ENCODE measurements around the gene MS4A6A. TPM values are rescaled to one million over a fixed set of nuclear protein-coding genes. Genes with fewer than 3 reads are reported as not detected.
"Not testable (repeated sequence)": the region's sequence is repeated elsewhere in the genome, so short reads cannot be mapped to it uniquely, and the experiment has no call there.

MS4A6A gene
- polyA plus RNA-seq, 4 donors = 7.6 to 74.3 (median 59.4) TPM

DNA sequence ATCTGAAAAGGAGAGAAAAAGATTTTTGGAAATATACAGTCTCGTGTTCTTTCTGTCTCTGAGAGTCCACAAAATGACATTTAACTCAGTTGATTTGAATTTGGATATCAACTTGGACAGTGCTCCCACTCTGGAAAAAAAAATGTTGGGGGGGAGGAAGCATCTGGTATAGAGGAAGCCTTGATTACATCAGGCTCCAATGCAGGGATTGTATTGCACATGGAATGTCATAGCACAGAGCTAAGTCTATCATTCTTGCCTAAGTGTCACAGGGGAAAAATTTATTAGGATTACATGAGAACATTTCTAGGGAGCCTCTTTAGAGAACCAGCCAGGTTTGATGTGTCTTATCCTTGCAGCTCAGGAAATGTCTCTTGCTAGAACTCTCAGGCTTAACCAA is 23.0 kb downstream of the MS4A6A start:
- 41 to 58% (median 55%) methylated on average over 1 of the region's 1 CpG for WGBS, 3 donors
- FAIRE-seq (no peak), DNase-seq (no peak)
- H3K9me3 ChIP-seq (ENCODE audit: control insufficient read depth in 2 of 2, insufficient read depth in 1 of 2, low read depth in 1 of 2, low read length in 1 of 2) = peaks cover 0 to 4% of the 10 kb centered on the region in 2 donors
- H3K4me1 ChIP-seq (ENCODE audit: control insufficient read depth in 3 of 3, insufficient read depth in 2 of 3, low read depth in 1 of 3, low read length in 2 of 3) = no peaks in the 10 kb centered on the region
- H3K27ac ChIP-seq (ENCODE audit: low read depth in 1 of 3, low read length in 2 of 3) = no peak overlapping the region
- no peaks in the 10 kb centered on the region for H3K27me3 ChIP-seq (ENCODE audit: control insufficient read depth in 3 of 3, insufficient read depth in 3 of 3, low read length in 3 of 3)
- H3K36me3 ChIP-seq (ENCODE audit: control insufficient read depth in 3 of 3, insufficient read depth in 2 of 3, low read depth in 1 of 3, low read length in 3 of 3) = no peaks in the 10 kb centered on the region
- H3K4me3 ChIP-seq (ENCODE audit: low read depth in 1 of 3, low read length in 3 of 3) = no peak overlapping the region

DNA sequence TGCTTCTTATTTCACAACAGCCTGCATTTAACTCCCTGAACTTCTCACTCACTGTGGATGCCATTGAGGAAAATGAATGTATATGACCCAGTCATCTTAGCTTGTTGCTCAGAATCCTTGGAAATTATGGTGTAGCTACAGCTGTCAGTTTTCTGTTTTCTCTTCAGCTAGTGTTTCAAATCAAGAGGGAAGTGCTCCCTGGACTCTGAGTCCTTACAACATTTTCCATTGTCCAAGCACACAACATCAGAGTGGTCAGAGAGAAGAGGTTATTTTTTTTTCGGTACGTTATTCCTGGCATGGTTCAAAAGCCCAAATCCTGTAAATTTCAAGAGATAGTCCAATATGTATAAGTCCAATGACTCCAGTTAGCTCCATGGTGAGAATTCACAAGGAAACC is 23.6 kb downstream of the MS4A6A start:
- DNase-seq (no peak), FAIRE-seq (no peak)
- Histone ChIP-seq H3K4me3 (ENCODE audit: low read depth in 1 of 3, low read length in 3 of 3) (no peak overlapping the region), H3K9me3 (ENCODE audit: control insufficient read depth in 2 of 2, insufficient read depth in 1 of 2, low read depth in 1 of 2, low read length in 1 of 2) (peaks cover 0 to 4% of the 10 kb centered on the region in 2 donors), H3K36me3 (ENCODE audit: control insufficient read depth in 3 of 3, insufficient read depth in 2 of 3, low read depth in 1 of 3, low read length in 3 of 3) (no peaks in the 10 kb centered on the region), H3K4me1 (ENCODE audit: control insufficient read depth in 3 of 3, insufficient read depth in 2 of 3, low read depth in 1 of 3, low read length in 2 of 3) (no peaks in the 10 kb centered on the region), H3K27ac (ENCODE audit: low read depth in 1 of 3, low read length in 2 of 3) (no peak overlapping the region), H3K27me3 (ENCODE audit: control insufficient read depth in 3 of 3, insufficient read depth in 3 of 3, low read length in 3 of 3) (no peaks in the 10 kb centered on the region)
- 40 to 60% (median 42%) methylated on average over 2 of the region's 2 CpGs for WGBS, 3 donors

DNA sequence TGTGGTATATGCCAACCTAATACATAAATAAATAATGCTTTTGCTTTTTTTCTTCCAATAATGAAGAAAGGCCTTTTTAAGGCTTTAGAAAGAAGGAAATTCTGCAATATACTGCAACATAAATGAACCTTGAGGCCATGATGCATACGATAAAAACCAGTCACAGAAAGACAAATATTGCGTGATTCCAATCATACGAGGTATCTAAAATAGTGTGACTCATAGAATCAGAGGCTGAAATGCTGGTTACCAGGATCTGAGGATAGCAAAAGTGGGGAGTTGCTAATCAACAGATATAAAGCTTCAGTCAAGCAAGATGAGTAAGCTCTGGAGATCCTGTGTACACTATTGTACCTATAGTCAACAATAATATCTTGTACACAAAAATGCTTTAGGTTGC is 24.2 kb downstream of the MS4A6A start:
- Histone ChIP-seq H3K36me3 (ENCODE audit: control insufficient read depth in 3 of 3, insufficient read depth in 2 of 3, low read depth in 1 of 3, low read length in 3 of 3) (no peaks in the 10 kb centered on the region), H3K4me3 (ENCODE audit: low read depth in 1 of 3, low read length in 3 of 3) (no peak overlapping the region), H3K4me1 (ENCODE audit: control insufficient read depth in 3 of 3, insufficient read depth in 2 of 3, low read depth in 1 of 3, low read length in 2 of 3) (no peaks in the 10 kb centered on the region), H3K27ac (ENCODE audit: low read depth in 1 of 3, low read length in 2 of 3) (no peak overlapping the region), H3K27me3 (ENCODE audit: control insufficient read depth in 3 of 3, insufficient read depth in 3 of 3, low read length in 3 of 3) (no peaks in the 10 kb centered on the region), H3K9me3 (ENCODE audit: control insufficient read depth in 2 of 2, insufficient read depth in 1 of 2, low read depth in 1 of 2, low read length in 1 of 2) (peaks cover 0 to 4% of the 10 kb centered on the region in 2 donors)
- DNase-seq (no peak), FAIRE-seq (no peak)
- WGBS, 3 donors = 31 to 58% (median 54%) methylated on average over 3 of the region's 3 CpGs

DNA sequence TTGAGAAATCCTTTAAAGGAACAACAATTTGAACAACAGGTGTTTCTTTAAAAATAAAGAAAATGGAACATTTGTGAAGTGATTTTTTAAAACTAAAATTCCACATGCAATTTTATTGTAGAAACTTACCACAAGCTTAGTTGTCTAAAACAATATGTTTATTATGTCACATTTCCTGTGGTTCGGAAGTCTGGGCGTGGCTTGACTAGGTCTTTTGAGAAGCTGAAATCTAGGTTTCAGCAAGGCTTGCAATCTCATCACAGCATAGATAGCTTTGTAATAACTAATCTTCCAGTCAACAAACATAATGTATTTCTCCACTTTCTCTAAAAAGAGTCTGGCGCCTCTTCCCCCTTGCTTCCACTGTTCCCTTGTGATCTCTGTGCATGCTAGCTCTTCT is 27.0 kb downstream of the MS4A6A start:
- H3K36me3 ChIP-seq (ENCODE audit: control insufficient read depth in 3 of 3, insufficient read depth in 2 of 3, low read depth in 1 of 3, low read length in 3 of 3) = no peaks in the 10 kb centered on the region
- no peak overlapping the region for H3K4me3 ChIP-seq (ENCODE audit: low read depth in 1 of 3, low read length in 3 of 3)
- 79 to 89% (median 81%) methylated on average over 3 of the region's 3 CpGs for WGBS, 3 donors
- FAIRE-seq (no peak), DNase-seq (no peak)
- no peak overlapping the region for H3K27ac ChIP-seq (ENCODE audit: low read depth in 1 of 3, low read length in 2 of 3)
- H3K27me3 ChIP-seq (ENCODE audit: control insufficient read depth in 3 of 3, insufficient read depth in 3 of 3, low read length in 3 of 3) = no peaks in the 10 kb centered on the region
- peaks cover 0 to 4% of the 10 kb centered on the region in 2 donors for H3K9me3 ChIP-seq (ENCODE audit: control insufficient read depth in 2 of 2, insufficient read depth in 1 of 2, low read depth in 1 of 2, low read length in 1 of 2)
- no peaks in the 10 kb centered on the region for H3K4me1 ChIP-seq (ENCODE audit: control insufficient read depth in 3 of 3, insufficient read depth in 2 of 3, low read depth in 1 of 3, low read length in 2 of 3)

DNA sequence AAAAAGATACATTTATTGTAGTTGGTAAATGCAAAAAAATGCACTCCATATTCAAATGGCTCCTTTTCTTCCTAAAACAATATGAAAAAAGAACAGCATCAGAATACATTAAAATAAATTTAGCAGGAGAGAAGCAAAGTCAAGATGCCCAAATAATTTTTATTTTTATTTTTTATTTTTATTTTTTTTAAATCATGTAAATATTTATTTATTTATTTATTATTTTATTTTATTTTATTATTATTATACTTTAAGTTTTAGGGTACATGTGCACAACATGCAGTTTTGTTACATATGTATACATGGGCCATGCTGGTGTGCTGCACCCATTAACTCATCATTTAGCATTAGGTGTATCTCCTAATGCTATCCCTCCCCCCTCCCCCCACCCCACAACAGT is 30.2 kb downstream of the MS4A6A start:
- not testable (repeated sequence) for FAIRE-seq; H3K27me3 ChIP-seq (ENCODE audit: control insufficient read depth in 3 of 3, insufficient read depth in 3 of 3, low read length in 3 of 3); H3K4me3 ChIP-seq (ENCODE audit: low read depth in 1 of 3, low read length in 3 of 3); DNase-seq; H3K27ac ChIP-seq (ENCODE audit: low read depth in 1 of 3, low read length in 2 of 3); H3K9me3 ChIP-seq (ENCODE audit: control insufficient read depth in 2 of 2, insufficient read depth in 1 of 2, low read depth in 1 of 2, low read length in 1 of 2); H3K4me1 ChIP-seq (ENCODE audit: control insufficient read depth in 3 of 3, insufficient read depth in 2 of 3, low read depth in 1 of 3, low read length in 2 of 3); H3K36me3 ChIP-seq (ENCODE audit: control insufficient read depth in 3 of 3, insufficient read depth in 2 of 3, low read depth in 1 of 3, low read length in 3 of 3)

DNA sequence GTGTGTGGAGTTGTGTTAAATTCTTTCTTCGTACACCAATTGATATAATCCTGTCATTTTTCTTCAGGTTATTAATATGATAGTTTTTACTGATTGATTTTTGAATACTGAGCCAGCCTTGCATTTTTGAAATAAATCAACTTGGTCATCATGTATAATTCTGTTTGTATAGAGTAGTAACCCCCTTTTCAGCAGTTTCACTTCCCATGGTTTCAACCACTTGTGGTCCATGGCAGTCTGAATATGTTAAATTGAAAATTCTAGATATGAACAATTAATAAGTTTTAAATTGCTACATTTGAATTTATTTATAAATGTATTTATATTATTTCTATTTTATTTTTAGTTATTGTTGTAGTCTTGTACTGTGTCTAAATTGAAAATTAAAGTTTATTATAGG is 32.6 kb downstream of the MS4A6A start:
- Histone ChIP-seq H3K27ac (ENCODE audit: low read depth in 1 of 3, low read length in 2 of 3) (no peak overlapping the region), H3K27me3 (ENCODE audit: control insufficient read depth in 3 of 3, insufficient read depth in 3 of 3, low read length in 3 of 3) (no peaks in the 10 kb centered on the region), H3K4me1 (ENCODE audit: control insufficient read depth in 3 of 3, insufficient read depth in 2 of 3, low read depth in 1 of 3, low read length in 2 of 3) (no peaks in the 10 kb centered on the region), H3K9me3 (ENCODE audit: control insufficient read depth in 2 of 2, insufficient read depth in 1 of 2, low read depth in 1 of 2, low read length in 1 of 2) (no peaks in the 10 kb centered on the region), H3K4me3 (ENCODE audit: low read depth in 1 of 3, low read length in 3 of 3) (no peak overlapping the region), H3K36me3 (ENCODE audit: control insufficient read depth in 3 of 3, insufficient read depth in 2 of 3, low read depth in 1 of 3, low read length in 3 of 3) (no peaks in the 10 kb centered on the region)
- no peak for DNase-seq
- FAIRE-seq = no peak
- 75 to 86% (median 85%) methylated on average over 1 of the region's 1 CpG for WGBS, 3 donors

DNA sequence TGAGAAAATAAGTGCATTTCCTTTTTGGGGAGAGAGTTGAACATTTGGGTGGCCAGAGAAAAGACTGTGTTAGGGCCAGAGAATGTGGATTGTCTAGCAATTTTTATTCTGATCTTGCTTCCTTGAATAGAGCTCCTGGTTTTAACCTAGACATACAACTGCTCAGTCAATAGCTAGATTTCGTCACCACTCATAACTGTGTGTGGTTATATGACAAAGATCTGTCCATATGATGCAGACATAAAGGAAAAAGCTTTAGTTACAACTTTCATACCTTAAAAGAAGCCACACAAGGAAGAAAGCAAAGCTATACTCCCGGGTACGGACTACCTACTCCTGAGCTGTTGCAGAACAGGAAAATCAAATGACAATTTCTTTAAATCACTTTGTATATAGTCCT is 37.2 kb downstream of the MS4A6A start:
- no peak for DNase-seq
- Histone ChIP-seq H3K36me3 (ENCODE audit: control insufficient read depth in 3 of 3, insufficient read depth in 2 of 3, low read depth in 1 of 3, low read length in 3 of 3) (no peaks in the 10 kb centered on the region), H3K27ac (ENCODE audit: low read depth in 1 of 3, low read length in 2 of 3) (no peak overlapping the region), H3K4me1 (ENCODE audit: control insufficient read depth in 3 of 3, insufficient read depth in 2 of 3, low read depth in 1 of 3, low read length in 2 of 3) (no peaks in the 10 kb centered on the region), H3K9me3 (ENCODE audit: control insufficient read depth in 2 of 2, insufficient read depth in 1 of 2, low read depth in 1 of 2, low read length in 1 of 2) (no peaks in the 10 kb centered on the region), H3K4me3 (ENCODE audit: low read depth in 1 of 3, low read length in 3 of 3) (no peak overlapping the region), H3K27me3 (ENCODE audit: control insufficient read depth in 3 of 3, insufficient read depth in 3 of 3, low read length in 3 of 3) (no peaks in the 10 kb centered on the region)
- 86 to 92% (median 90%) methylated on average over 3 of the region's 3 CpGs for WGBS, 3 donors
- FAIRE-seq = no peak

DNA sequence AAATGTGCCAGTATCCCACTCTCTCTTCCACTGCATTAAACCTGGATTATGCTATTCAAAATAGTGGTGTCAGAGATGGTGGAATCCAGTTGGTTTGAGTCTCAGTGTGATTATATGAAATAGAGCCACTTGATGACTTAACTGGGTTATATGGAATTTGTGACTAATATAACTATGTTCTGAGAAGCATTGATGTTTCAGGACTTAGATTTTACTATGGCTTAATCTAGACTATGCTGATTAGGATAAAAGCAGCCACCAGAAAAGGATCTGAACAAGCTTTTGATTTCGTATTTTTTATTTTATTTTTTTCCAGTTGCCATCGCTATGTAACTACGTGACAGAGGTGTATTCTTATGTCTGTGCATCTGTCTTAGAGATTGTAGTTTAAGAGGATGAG is 39.1 kb downstream of the MS4A6A start:
- H3K36me3 ChIP-seq (ENCODE audit: control insufficient read depth in 3 of 3, insufficient read depth in 2 of 3, low read depth in 1 of 3, low read length in 3 of 3) = no peaks in the 10 kb centered on the region
- 85 to 96% (median 88%) methylated on average over 3 of the region's 3 CpGs for WGBS, 3 donors
- H3K4me3 ChIP-seq (ENCODE audit: low read depth in 1 of 3, low read length in 3 of 3) = no peak overlapping the region
- H3K27ac ChIP-seq (ENCODE audit: low read depth in 1 of 3, low read length in 2 of 3) = no peak overlapping the region
- DNase-seq = no peak
- no peaks in the 10 kb centered on the region for H3K9me3 ChIP-seq (ENCODE audit: control insufficient read depth in 2 of 2, insufficient read depth in 1 of 2, low read depth in 1 of 2, low read length in 1 of 2)
- no peaks in the 10 kb centered on the region for H3K4me1 ChIP-seq (ENCODE audit: control insufficient read depth in 3 of 3, insufficient read depth in 2 of 3, low read depth in 1 of 3, low read length in 2 of 3)
- no peak for FAIRE-seq
- no peaks in the 10 kb centered on the region for H3K27me3 ChIP-seq (ENCODE audit: control insufficient read depth in 3 of 3, insufficient read depth in 3 of 3, low read length in 3 of 3)

DNA sequence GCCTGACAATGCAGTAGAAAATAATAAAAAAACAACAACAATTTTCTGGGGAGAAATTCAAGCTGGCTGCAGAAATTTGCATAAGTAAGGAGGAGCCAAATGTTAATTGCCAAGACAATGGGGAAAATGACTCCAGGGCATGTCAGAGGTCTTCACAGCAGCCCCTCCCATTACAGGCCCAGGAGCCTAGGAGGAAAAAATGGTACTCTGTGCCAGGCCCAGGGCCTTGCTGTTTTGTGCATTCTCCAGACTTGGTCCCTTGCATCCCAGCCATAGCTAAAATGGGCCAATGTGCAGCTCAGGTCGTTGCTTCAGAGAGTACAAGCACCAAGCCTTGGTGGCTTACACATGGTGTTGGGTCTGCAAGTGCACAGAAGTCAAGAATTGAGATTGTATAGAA is 49.0 kb downstream of the MS4A6A start:
- peaks cover 0 to 5% (median 0%) of the 10 kb centered on the region in 3 donors for H3K4me1 ChIP-seq (ENCODE audit: control insufficient read depth in 3 of 3, insufficient read depth in 2 of 3, low read depth in 1 of 3, low read length in 2 of 3)
- no peak overlapping the region for H3K27ac ChIP-seq (ENCODE audit: low read depth in 1 of 3, low read length in 2 of 3)
- H3K4me3 ChIP-seq (ENCODE audit: low read depth in 1 of 3, low read length in 3 of 3) = no peak overlapping the region
- FAIRE-seq (no peak), DNase-seq (no peak)
- H3K9me3 ChIP-seq (ENCODE audit: control insufficient read depth in 2 of 2, insufficient read depth in 1 of 2, low read depth in 1 of 2, low read length in 1 of 2) = peaks cover 0 to 20% of the 10 kb centered on the region in 2 donors
- WGBS, 3 donors = 5 to 26% (median 13%) methylated on average over 1 of the region's 1 CpG
- H3K36me3 ChIP-seq (ENCODE audit: control insufficient read depth in 3 of 3, insufficient read depth in 2 of 3, low read depth in 1 of 3, low read length in 3 of 3) = no peaks in the 10 kb centered on the region
- H3K27me3 ChIP-seq (ENCODE audit: control insufficient read depth in 3 of 3, insufficient read depth in 3 of 3, low read length in 3 of 3) = no peaks in the 10 kb centered on the region
